SW 1271 (cell line): ENCODE measurements around the gene NEURL3.
"Not testable (repeated sequence)": the region's sequence is repeated elsewhere in the genome, so short reads cannot be mapped to it uniquely, and the experiment has no call there.

Source experiments
- DNase-seq, 2 experiments: peaks; one replicate each; lab custom pipeline; 2025; lab: John Stamatoyannopoulos, UW

The NEURL3 gene

DNA sequence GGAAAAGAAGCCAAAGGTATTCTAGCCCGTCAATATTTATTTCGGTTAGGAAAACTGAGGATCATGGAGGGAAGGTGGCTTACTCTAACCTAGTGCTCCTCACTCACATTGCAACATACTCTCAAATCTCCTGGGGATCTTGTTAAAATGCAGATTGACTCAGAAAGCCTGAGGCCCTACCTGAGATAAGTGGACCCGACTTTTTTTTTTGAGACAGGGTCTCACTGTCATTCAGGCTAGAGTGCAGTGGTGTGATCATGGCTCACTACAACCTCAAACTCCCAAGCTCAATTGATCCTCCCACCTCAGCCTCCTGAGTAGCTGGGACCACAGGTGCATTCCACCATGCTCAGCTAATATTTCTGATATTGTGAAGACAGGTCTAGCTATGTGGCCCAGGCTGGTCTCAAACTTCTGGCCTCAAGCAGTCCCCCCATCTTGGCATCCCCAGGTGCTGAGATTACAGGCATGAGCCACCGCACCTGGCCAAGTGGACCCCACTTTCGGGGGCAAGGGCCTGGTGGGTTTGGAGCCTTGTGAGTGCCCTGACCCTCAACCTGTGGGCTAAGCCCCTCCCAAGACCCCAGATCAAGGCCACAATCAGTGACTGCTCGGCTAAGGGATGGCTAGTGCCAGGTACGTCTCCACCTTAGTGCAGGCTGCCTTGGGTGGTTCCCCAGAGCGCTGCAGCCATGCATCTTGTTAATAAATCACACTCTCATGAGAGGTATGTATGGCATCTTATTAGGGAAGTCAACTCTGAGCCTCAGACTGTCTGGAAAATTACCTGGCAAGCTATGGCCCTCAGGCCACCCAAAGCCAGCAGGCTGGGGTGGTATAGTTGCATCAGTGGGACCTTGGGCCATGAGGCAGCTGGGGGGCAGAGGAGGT lies 1.1 kb upstream of the NEURL3 start:
- no peak for DNase-seq

DNA sequence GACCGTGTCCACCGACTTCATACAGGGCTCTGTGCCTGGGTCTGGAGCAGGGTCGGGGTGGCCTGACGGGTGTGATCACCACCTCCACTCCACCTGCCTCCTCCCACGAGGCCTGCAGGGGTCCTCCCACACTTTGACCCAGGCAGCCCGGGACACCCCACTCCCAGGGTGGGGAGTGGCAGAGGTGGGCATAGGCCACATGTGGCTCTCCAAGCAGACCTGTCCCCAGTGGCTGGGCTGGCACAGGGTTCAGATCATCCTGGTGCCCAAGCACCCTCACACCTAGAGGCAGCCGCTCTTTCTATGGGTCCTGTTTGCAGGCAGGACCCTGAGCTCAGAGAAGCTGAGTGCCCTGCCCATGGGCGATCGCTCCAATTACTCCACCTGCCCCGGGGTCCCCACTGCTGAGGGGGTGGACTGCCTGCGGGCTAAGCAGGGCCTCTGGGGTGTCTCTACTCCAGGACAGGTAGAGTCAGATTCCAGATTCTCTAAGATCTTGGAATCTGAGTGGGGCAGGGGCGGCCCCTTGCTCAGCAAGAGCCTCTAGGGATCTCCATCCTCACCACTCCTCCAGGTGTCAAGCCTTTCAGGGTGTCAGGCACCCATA lies 1.4 kb downstream of the NEURL3 start:
- DNase-seq: no peak

DNA sequence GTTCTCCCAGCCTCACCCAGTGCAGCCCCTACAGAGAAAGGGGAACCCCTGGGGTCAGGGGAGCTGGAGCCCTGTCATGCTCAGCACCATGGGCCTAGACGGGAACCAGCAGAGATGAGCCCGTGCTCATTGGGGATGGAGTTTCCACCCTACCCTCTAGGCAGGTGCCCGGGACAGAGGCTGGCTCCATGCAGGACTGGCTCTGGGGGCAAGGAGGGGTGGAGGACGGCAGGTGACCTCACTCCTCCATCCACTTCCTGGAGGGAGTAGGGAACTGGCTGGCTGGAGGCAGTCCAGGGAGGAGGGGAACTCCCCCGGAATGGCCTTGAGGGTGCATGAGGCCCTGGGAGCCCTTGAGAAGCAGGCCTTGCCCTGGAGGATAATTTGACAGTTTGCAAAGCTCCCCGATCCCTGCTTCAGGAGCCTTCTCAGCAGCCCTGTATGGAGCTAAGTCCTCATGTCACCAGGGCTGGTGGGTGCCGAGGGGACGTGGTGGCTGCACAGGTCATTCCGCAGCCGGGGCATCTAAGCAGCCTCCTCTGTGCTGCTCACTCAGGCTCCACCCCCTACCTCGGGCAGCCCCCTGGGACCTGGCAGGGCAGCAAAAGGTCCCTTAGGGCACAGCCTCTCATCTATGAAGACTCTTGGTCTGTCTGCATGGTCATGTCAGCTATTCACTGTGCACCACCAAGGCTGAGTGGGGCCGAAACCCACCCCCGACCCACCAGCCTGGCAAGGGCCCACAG lies 2.1 kb downstream of the NEURL3 start:
- no peak for DNase-seq

GRCh38 chr2:96501886-96502810 lies 3.0 kb downstream of the NEURL3 start:
- DNase-seq: no peak

GRCh38 chr2:96501471-96501874 lies 3.7 kb downstream of the NEURL3 start:
- DNase-seq: no peak

GRCh38 chr2:96500385-96501066 lies 4.6 kb downstream of the NEURL3 start:
- DNase-seq: no peak

DNA sequence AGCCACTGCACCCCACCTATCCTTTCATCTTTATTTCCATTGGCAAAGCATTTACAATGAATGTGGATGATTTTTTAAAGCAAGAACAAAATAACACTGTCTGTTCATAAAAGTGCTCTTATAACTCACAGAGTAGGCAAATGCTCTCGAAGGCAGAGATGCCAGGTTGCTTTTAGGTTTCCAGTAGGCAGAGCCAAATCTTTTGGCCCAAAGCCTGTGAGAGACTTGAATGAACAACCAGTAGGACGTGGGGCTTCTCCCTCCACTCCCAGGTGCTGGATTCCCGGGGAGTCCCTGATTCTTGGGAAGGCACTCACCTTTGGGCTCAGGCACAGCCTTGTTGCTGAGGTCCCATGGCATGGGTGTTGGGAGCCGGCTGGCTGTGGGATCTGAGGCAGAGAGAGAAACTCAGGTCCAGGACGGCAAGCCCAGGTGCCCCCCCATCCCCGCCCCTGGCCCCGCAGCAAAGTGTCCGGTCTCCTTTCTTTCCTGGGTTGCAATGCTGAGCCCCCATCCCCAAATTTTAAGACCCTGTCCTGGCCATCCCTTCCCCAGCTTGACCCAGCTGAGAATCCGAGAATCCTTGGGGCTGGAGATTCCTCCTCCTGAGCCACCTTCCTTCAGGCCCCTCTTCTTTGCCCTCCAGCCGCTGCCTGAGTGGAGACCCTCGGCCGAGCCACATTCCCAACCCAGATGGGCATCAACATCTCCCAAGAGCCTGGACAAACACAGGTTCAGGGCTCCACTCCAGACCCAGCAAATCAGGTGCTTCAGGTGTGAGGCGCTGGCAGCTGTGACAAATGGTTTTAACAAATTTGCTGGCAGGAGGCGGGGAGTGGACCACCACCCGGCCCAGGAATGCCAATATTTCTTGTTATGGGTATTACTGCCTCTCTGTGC lies 5.8 kb downstream of the NEURL3 start:
- DNase-seq: no peak

DNA sequence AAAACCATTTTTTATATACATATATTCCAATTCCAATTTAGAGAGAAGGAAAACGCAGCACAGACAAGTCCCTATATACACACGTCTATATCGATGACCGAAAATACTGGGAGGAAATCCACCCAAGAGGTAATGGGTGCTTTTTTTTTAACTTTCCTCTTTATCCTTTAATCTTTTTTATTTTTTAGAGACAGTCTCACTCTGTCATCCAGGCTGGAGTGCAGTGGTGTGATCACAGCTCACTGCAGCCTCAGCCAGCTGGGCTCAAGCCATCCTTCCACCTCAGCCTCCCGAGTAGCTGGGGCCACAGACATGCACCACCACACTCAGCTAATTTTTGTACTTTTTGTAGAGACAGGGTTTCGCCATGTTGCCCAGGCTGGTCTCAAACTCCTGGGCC lies 6.5 kb downstream of the NEURL3 start:
- not testable (repeated sequence) for DNase-seq

DNA sequence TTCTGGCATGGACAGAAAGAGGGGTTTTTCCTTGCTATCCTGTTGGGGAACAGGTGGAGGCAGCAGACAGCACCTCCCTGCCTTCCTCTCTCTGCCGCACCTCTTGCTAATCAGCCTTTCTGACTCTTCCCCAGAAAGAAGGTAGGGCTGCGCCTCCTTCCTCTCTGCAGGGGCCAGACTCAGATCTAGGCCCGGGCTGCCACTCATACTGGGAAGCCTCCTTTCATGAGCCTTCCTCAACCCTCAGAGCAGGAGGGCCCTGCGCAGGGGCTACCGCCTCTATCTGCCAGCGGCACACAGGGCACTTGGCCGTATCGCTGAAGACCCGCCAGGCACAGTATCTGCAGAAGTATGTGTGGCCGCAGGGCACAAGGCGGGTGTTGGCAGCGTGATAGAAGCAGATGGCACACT lies 7.1 kb downstream of the NEURL3 start:
- DNase-seq: no peak

DNA sequence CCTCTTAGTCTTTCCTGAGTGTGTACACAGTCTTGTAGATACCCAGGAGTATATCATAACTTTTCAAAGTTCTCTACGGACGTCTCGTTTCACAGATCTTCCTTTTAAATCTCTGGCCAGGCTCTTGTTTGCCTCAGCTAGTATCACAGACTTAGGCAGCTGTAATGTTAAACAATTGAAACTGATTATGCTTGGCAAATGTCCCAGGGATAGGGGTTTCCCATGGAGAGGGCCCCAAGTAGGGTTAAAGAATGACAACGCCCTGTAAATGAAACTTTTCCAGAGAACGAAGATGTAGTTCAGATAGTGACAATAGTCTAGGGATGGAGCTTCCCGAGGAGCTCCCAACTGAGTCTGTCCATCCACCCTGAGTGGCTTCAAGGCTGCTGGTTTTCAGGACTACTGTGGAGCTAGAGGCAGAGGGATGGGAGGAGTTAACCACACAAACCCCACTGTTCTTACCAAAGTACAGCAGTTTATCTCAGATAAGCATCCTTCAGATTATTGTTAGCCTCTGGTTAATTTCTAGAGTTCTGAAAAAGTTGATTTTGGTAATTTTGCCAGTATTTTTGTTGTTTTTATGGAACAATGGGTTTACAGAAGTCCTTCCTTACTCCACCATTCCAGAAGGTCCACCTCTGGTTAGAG lies 9.1 kb downstream of the NEURL3 start:
- no peak for DNase-seq

- DNase-seq: no peak
These were observed 11.0 kb downstream of the NEURL3 start for GRCh38 chr2:96494188-96494587.

- no peak for DNase-seq
These were observed 12.1 kb downstream of the NEURL3 start for GRCh38 chr2:96493072-96493471.

- DNase-seq: no peak
These were observed 13.2 kb downstream of the NEURL3 start for GRCh38 chr2:96491860-96492497.

DNA sequence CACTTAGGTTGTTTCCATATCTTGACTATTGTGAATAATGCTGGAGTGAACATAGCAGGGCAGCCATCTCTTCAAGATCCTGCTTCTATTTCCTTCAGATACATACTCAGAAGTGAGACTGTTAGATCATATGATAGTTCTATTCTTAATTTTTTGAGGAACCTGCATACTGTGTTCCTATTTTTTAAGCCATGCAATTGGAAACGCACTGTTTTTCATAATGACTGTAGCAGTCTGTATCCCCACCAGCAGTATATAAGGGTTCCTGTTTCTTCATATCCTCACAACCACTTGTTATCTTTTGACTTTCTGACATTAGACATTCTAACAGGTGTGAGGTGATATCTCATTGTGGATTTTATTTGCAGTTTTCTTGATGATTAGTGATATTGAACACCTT lies 15.5 kb downstream of the NEURL3 start:
- DNase-seq: no peak

GRCh38 chr2:96489261-96489660 lies 15.9 kb downstream of the NEURL3 start:
- DNase-seq: no peak

DNA sequence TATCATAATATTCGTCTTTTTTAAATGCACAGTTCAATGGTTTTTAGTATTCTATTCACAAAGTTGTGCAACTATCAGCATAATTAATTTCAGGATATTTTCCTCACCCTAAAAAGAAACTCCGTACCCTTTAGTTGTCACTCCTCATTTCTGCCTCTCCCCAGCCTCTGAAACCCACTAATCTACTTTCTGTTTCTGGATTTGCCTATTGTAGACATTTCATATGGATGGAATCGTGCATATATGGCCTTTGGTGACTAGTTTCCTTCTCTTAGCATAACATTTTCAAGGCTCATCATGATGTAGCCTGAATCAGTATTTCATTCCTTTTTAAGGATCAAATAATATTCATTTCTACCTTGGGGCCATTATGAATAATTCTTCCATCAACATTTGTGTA lies 18.5 kb downstream of the NEURL3 start:
- no peak for DNase-seq

- peak in 1 of 2 experiments; percentile 40 for DNase-seq
These were observed 19.2 kb downstream of the NEURL3 start for GRCh38 chr2:96485751-96486651.

DNA sequence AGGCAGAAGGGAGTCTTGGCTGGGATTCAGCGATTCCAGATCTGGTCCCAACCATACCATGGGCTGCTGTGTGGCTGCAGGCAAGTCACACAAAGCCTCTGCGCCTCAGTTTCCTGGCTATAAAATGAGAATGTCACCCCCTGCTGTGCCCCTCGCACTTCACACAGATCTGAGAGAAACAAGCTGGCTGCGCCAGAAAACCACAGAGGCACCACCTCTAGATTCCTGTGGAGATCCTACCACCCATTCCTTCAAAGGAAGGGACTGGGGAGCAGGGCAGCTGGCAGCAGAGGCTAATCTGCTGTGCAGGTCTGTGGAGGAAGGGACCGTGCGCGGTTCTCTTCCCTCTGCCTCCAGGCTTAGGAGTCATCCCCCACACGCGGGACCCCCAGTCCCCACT lies 19.8 kb downstream of the NEURL3 start:
- no peak for DNase-seq
